Progenitor cell of endocrine pancreas (in vitro differentiated cells): ENCODE results near the gene GOLGA6D. TPM values are rescaled to one million over a fixed set of nuclear protein-coding genes. Genes with fewer than 3 reads are reported as not detected.
"Not testable (repeated sequence)": the region's sequence is repeated elsewhere in the genome, so short reads cannot be mapped to it uniquely, and the experiment has no call there.

Experiments used
- DNase-seq: peaks from one replicate; pipeline ENCODE4 v3.0.0; 2021; ENCODE audit warnings: low spot score; ENCODE audit not compliant: unreplicated experiment
- H3K27ac Mint-ChIP-seq: 2 replicates; pipeline ENCODE4 v1.8.0; 2021; ENCODE audit warnings: mild to moderate bottlenecking, moderate library complexity, mixed read lengths
- H3K27me3 Mint-ChIP-seq: 2 replicates; pipeline ENCODE4 v1.8.0; 2021; ENCODE audit warnings: mixed read lengths
- H3K36me3 Mint-ChIP-seq: 2 replicates; pipeline ENCODE4 v1.8.0; 2022; ENCODE audit warnings: mixed read lengths; ENCODE audit not compliant: insufficient read depth
- H3K4me1 Mint-ChIP-seq: 2 replicates; pipeline ENCODE4 v1.8.0; 2021; ENCODE audit warnings: low read depth, mixed read lengths
- H3K4me3 Mint-ChIP-seq: 2 replicates; pipeline ENCODE4 v1.8.0; 2021; ENCODE audit warnings: low read depth, mild to moderate bottlenecking, moderate library complexity, mixed read lengths
- H3K9me3 Mint-ChIP-seq: 2 replicates; pipeline ENCODE4 v1.8.0; 2021; ENCODE audit warnings: low read depth, mixed read lengths
- CTCF ChIP-seq: fragments of 200-600 bp; sonication (generic); IDR thresholded peaks from one replicate; pipeline ENCODE4 v1.5.0; 2021; ENCODE audit warnings: antibody characterized with exemption, mild to moderate bottlenecking; ENCODE audit not compliant: unreplicated experiment
- total RNA-seq: library from RNA; stranded (reverse); gene quantifications from 2 replicates; pipeline ENCODE4 v1.2.1, GENCODE V29; 2021

Gene GOLGA6D
- total RNA-seq, 1 donor from 2014 or later, result not detected

GRCh38 chr15:75342221-75342620, 59.6 kb downstream of the GOLGA6D start:
- Mint-ChIP-seq H3K36me3 (peaks cover 2% of the 10 kb centered on the region), H3K4me1 (peaks cover 1% of the 10 kb centered on the region), H3K27ac (no peak overlapping the region), H3K4me3 (no peak overlapping the region), H3K9me3 (no peaks in the 10 kb centered on the region), H3K27me3 (no peaks in the 10 kb centered on the region)
- TF ChIP-seq CTCF, result no peak
- DNase-seq, result no peak

DNA sequence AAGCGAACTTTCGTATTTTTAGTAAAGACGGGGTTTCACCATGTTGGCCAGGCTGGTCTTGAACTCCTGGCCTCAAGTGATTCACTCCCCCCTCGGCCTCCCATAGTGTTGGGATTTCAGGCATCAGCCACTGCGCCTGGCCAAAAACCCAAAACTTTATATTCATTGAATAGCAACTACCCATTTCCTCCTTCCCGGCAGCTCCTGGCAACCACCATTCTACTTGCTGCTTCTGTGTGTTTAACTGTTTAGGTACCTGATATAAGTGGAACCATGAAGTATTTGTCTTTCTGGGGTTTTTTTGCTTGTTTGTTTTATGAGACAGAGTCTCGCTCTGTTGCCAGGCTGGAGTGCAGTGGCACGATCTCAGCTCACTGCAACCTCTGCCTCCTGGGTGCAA, 61.3 kb downstream of the GOLGA6D start:
- not testable (repeated sequence) for H3K9me3 Mint-ChIP-seq, H3K4me3 Mint-ChIP-seq, H3K27me3 Mint-ChIP-seq, H3K36me3 Mint-ChIP-seq, H3K4me1 Mint-ChIP-seq, DNase-seq
- peak overlapping the region; percentile 71 for H3K27ac Mint-ChIP-seq

Other genes starting within 250 kb of the GOLGA6D start
- 80.0 and 83.4 TPM in 2 replicates for gene C15orf39, start 81.0 kb upstream of the GOLGA6D start, total RNA-seq
- gene GOLGA6C, start 24.5 kb upstream of the GOLGA6D start, total RNA-seq, result not detected in 2 replicates
- gene COMMD4, start 53.2 kb downstream of the GOLGA6D start, total RNA-seq, result 95.6 and 95.7 TPM in 2 replicates
- 79.2 and 84.4 TPM in 2 replicates for gene NEIL1, start 64.2 kb downstream of the GOLGA6D start, total RNA-seq
- 196 and 200 TPM in 2 replicates for gene MAN2C1, start 85.8 kb downstream of the GOLGA6D start, total RNA-seq
- gene SIN3A, start 168.9 kb downstream of the GOLGA6D start, total RNA-seq, result 91.8 and 96.4 TPM in 2 replicates